ENCODE results near the gene PIR.

- TF ChIP-seq CTCF (IDR thresholded peaks at IDR 0.05) (no peak), ZFX (IDR thresholded peaks at IDR 0.05; ENCODE audit: borderline replicate concordance) (no peak)
These were observed 21.1 kb upstream of the PIR start for GRCh38 chrX:15514279-15514678.

Data from 22Rv1 (cell line).